SK-N-SH treated with all-trans-retinoic acid at 6 μM for 48 hours (cell line): Measurements from ENCODE around the gene RESP18.

Experiments used
- ATAC-seq: fragments of 200-7000 bp; cut with Tn5 transposase; 3 replicates; pipeline ENCODE4 v1.9.1; 2020; ENCODE audit warnings: mild to moderate bottlenecking, moderate library complexity
- ARNTL ChIP-seq: fragments of 450-650 bp; formaldehyde crosslinking; IDR thresholded peaks from 2 replicates; pipeline ENCODE4 v1.5.0; 2020; ENCODE audit warnings: low read depth, mild to moderate bottlenecking, moderate library complexity, borderline replicate concordance
- BACH2 ChIP-seq: fragments of 250-450 bp; sonication (Bioruptor Pico); IDR thresholded peaks from 2 replicates; pipeline ENCODE4 v1.9.0; 2021; ENCODE audit warnings: mild to moderate bottlenecking, borderline replicate concordance
- CSDC2 ChIP-seq: fragments of 250-450 bp; sonication (Bioruptor Pico); IDR thresholded peaks from 2 replicates; pipeline ENCODE4 v1.5.0; 2020; ENCODE audit warnings: mild to moderate bottlenecking, moderate library complexity
- ESRRG ChIP-seq: fragments of 250-450 bp; sonication (Bioruptor Pico); IDR thresholded peaks from 2 replicates; pipeline ENCODE4 v1.6.1; 2021; ENCODE audit warnings: mild to moderate bottlenecking
- GLIS3 ChIP-seq: fragments of 250-450 bp; sonication (Bioruptor Pico); IDR thresholded peaks from 2 replicates; pipeline ENCODE4 v1.5.0; 2020; ENCODE audit warnings: mild to moderate bottlenecking, moderate library complexity
- ISL1 ChIP-seq: fragments of 250-450 bp; sonication (Bioruptor Pico); IDR thresholded peaks from 2 replicates; pipeline ENCODE4 v2.1.2; 2022; ENCODE audit warnings: mild to moderate bottlenecking, moderate library complexity
- OSR1 ChIP-seq: fragments of 250-450 bp; sonication (Bioruptor Pico); IDR thresholded peaks from 2 replicates; pipeline ENCODE4 v1.8.0; 2022; ENCODE audit warnings: moderate library complexity, mild to moderate bottlenecking, inconsistent platforms
- PPARA ChIP-seq: fragments of 250-450 bp; sonication (Bioruptor Pico); IDR thresholded peaks from 2 replicates; pipeline ENCODE4 v1.5.0; 2020; ENCODE audit warnings: mild to moderate bottlenecking, borderline replicate concordance
- RARB ChIP-seq: fragments of 250-450 bp; sonication (Bioruptor Pico); IDR thresholded peaks from 2 replicates; pipeline ENCODE4 v1.8.0; 2021; ENCODE audit warnings: mild to moderate bottlenecking, moderate library complexity
- SNAI2 ChIP-seq: fragments of 250-450 bp; sonication (Bioruptor Pico); IDR thresholded peaks from 2 replicates; pipeline ENCODE4 v1.5.0; 2020; ENCODE audit warnings: mild to moderate bottlenecking, moderate library complexity
- TCF4 ChIP-seq: fragments of 250-450 bp; sonication (Bioruptor Pico); IDR thresholded peaks from 2 replicates; pipeline ENCODE4 v1.8.0; 2021; ENCODE audit warnings: mild to moderate bottlenecking, moderate library complexity, borderline replicate concordance
- ZFP3 ChIP-seq: fragments of 250-450 bp; sonication (Bioruptor Pico); IDR thresholded peaks from 2 replicates; pipeline ENCODE4 v1.5.0; 2020; ENCODE audit warnings: mild to moderate bottlenecking, moderate library complexity
- ZFP30 ChIP-seq: fragments of 450-650 bp; formaldehyde crosslinking; IDR thresholded peaks from 2 replicates; pipeline ENCODE4 v1.5.0; 2022; ENCODE audit warnings: mild to moderate bottlenecking, moderate library complexity
- ZNF565 ChIP-seq: fragments of 450-650 bp; formaldehyde crosslinking; conservative IDR thresholded peaks from 2 replicates; pipeline ENCODE4 v1.5.0; 2020; ENCODE audit warnings: low read depth, mild to moderate bottlenecking, moderate library complexity
- ZNF70 ChIP-seq: fragments of 450-650 bp; formaldehyde crosslinking; IDR thresholded peaks from 2 replicates; pipeline ENCODE4 v1.5.0; 2020; ENCODE audit warnings: mild to moderate bottlenecking, moderate library complexity
- ZNF8 ChIP-seq: fragments of 450-650 bp; formaldehyde crosslinking; IDR thresholded peaks from 2 replicates; pipeline ENCODE4 v1.5.0; 2020; ENCODE audit warnings: mild to moderate bottlenecking, moderate library complexity
- TF ChIP-seq, protein P1 (sequence below): fragments of 250-450 bp; sonication (Bioruptor Pico); IDR thresholded peaks from 2 replicates; pipeline ENCODE4 v1.5.0; 2020; ENCODE audit warnings: mild to moderate bottlenecking, moderate library complexity
- TF ChIP-seq, protein P2 (sequence below): fragments of 250-450 bp; sonication (Bioruptor Pico); IDR thresholded peaks from 2 replicates; pipeline ENCODE4 v1.5.1; 2021; ENCODE audit warnings: mild to moderate bottlenecking, moderate library complexity
- TF ChIP-seq, protein P3 (sequence below): fragments of 250-450 bp; sonication (Bioruptor Pico); IDR thresholded peaks from 2 replicates; pipeline ENCODE4 v1.8.0; 2021; ENCODE audit warnings: low read depth, mild to moderate bottlenecking, moderate library complexity, borderline replicate concordance
- TF ChIP-seq, protein P4 (sequence below): fragments of 250-450 bp; sonication (Bioruptor Pico); IDR thresholded peaks from 2 replicates; pipeline ENCODE4 v1.5.1; 2020; ENCODE audit warnings: low read depth, mild to moderate bottlenecking, moderate library complexity
- TF ChIP-seq, protein P5 (sequence below): fragments of 250-450 bp; sonication (Bioruptor Pico); IDR thresholded peaks from 2 replicates; pipeline ENCODE4 v1.8.0; 2020; ENCODE audit warnings: mild to moderate bottlenecking, moderate library complexity, borderline replicate concordance

Gene RESP18

DNA sequence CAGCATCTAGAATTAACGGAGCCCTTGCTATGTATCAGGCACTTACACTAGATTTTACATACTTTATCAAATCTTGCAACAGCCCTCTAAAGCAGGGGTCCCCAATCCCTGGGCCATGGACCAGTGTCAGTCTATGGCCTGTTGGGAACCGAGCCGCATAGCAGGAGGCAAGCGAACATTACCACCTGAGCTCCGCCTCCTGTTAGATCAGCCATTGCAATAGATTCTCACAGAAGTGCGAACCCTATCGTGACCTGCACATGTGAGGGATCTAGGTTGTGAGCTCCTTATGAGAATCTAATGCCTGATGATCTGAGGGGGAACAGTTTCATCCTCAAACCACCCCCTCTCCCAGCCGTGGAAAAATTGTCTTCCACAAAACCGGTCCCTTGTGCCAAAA is 39.9 kb downstream of the RESP18 start (continued):
- TF ChIP-seq, protein P1, sequence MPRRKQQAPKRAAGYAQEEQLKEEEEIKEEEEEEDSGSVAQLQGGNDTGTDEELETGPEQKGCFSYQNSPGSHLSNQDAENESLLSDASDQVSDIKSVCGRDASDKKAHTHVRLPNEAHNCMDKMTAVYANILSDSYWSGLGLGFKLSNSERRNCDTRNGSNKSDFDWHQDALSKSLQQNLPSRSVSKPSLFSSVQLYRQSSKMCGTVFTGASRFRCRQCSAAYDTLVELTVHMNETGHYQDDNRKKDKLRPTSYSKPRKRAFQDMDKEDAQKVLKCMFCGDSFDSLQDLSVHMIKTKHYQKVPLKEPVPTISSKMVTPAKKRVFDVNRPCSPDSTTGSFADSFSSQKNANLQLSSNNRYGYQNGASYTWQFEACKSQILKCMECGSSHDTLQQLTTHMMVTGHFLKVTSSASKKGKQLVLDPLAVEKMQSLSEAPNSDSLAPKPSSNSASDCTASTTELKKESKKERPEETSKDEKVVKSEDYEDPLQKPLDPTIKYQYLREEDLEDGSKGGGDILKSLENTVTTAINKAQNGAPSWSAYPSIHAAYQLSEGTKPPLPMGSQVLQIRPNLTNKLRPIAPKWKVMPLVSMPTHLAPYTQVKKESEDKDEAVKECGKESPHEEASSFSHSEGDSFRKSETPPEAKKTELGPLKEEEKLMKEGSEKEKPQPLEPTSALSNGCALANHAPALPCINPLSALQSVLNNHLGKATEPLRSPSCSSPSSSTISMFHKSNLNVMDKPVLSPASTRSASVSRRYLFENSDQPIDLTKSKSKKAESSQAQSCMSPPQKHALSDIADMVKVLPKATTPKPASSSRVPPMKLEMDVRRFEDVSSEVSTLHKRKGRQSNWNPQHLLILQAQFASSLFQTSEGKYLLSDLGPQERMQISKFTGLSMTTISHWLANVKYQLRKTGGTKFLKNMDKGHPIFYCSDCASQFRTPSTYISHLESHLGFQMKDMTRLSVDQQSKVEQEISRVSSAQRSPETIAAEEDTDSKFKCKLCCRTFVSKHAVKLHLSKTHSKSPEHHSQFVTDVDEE (CRISPR knock-in tag) = no peak

DNA sequence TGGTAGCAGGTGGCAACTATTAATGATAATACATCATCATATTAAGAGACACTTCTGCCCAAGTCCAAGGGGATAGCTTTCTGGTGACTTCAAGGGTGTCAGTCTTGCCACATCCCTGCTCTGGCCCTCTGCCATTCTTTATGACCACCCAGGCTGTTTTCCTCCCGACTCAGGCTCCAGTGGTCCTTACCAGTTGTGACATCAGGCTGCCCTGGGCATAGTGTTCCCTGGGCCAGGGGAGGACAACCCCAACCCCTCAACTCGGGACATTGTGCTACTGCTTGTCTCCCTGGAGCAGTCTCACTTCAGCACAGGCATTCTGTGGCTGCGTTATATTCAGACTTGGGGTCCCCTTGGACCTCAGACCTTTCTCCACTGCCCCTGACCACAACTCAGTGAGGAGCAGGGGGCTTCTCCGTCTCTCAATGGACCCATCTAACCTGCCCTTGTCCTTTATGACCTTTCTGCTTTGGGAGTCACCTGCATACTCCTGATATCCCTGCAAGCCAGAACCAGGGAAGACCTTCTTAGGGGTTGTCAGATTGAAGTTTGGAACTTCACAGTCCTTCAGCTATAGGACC is 40.5 kb downstream of the RESP18 start:
- ATAC-seq = no peak

DNA sequence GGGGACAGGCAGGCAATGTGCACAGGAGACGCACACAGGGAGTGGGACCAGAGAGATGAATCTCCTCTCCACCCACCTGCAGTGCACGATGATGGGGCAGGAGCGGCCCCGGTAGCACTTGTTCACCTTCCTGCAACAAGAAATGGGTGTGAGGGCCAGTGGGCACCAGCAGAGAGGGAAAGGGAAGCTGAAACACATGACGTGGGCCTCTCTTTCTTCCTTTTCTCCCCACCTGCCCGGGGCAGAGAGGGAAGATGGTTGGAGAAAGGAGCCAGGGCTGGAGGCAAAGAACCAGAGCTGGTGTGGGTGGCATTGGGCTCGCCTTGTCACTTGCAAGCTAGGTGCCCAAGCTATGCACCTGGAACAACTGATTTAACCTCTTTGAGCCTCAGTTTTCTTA is 41.1 kb downstream of the RESP18 start:
- TF ChIP-seq, protein P2, sequence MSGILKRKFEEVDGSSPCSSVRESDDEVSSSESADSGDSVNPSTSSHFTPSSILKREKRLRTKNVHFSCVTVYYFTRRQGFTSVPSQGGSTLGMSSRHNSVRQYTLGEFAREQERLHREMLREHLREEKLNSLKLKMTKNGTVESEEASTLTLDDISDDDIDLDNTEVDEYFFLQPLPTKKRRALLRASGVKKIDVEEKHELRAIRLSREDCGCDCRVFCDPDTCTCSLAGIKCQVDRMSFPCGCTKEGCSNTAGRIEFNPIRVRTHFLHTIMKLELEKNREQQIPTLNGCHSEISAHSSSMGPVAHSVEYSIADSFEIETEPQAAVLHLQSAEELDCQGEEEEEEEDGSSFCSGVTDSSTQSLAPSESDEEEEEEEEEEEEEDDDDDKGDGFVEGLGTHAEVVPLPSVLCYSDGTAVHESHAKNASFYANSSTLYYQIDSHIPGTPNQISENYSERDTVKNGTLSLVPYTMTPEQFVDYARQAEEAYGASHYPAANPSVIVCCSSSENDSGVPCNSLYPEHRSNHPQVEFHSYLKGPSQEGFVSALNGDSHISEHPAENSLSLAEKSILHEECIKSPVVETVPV = no peak
- TF ChIP-seq ZNF565 (CRISPR knock-in tag) = no peak
- TF ChIP-seq, protein P1 (CRISPR knock-in tag) = no peak
- TF ChIP-seq, protein P3, sequence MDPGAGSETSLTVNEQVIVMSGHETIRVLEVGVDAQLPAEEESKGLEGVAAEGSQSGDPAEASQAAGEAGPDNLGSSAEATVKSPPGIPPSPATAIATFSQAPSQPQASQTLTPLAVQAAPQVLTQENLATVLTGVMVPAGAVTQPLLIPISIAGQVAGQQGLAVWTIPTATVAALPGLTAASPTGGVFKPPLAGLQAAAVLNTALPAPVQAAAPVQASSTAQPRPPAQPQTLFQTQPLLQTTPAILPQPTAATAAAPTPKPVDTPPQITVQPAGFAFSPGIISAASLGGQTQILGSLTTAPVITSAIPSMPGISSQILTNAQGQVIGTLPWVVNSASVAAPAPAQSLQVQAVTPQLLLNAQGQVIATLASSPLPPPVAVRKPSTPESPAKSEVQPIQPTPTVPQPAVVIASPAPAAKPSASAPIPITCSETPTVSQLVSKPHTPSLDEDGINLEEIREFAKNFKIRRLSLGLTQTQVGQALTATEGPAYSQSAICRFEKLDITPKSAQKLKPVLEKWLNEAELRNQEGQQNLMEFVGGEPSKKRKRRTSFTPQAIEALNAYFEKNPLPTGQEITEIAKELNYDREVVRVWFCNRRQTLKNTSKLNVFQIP (CRISPR knock-in tag) = no peak
- TF ChIP-seq TCF4 (CRISPR knock-in tag) = no peak
- no peak for TF ChIP-seq CSDC2 (CRISPR knock-in tag)
- TF ChIP-seq, protein P4, sequence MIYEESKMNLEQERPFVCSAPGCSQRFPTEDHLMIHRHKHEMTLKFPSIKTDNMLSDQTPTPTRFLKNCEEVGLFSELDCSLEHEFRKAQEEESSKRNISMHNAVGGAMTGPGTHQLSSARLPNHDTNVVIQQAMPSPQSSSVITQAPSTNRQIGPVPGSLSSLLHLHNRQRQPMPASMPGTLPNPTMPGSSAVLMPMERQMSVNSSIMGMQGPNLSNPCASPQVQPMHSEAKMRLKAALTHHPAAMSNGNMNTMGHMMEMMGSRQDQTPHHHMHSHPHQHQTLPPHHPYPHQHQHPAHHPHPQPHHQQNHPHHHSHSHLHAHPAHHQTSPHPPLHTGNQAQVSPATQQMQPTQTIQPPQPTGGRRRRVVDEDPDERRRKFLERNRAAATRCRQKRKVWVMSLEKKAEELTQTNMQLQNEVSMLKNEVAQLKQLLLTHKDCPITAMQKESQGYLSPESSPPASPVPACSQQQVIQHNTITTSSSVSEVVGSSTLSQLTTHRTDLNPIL (CRISPR knock-in tag) = no peak
- no peak for TF ChIP-seq ZFP30 (CRISPR knock-in tag)
- no peak for TF ChIP-seq ZFP3 (CRISPR knock-in tag)
- no peak for TF ChIP-seq ZNF70
- no peak for TF ChIP-seq ESRRG
- TF ChIP-seq OSR1 (CRISPR knock-in tag) = no peak
- ATAC-seq = no peak

More for the DNA sequence above, 40.5 kb downstream of the RESP18 start:
- TF ChIP-seq ESRRG = no peak
- TF ChIP-seq SNAI2 (CRISPR knock-in tag) = no peak
- no peak for TF ChIP-seq ZNF565 (CRISPR knock-in tag)
- no peak for TF ChIP-seq RARB (CRISPR knock-in tag)
- no peak for TF ChIP-seq PPARA (CRISPR knock-in tag)
- TF ChIP-seq ZNF8 = no peak
- TF ChIP-seq CSDC2 (CRISPR knock-in tag) = no peak
- no peak for TF ChIP-seq BACH2 (CRISPR knock-in tag)
- no peak for TF ChIP-seq GLIS3 (CRISPR knock-in tag)
- TF ChIP-seq ZFP30 (CRISPR knock-in tag) = no peak
- TF ChIP-seq ZFP3 (CRISPR knock-in tag) = no peak
- TF ChIP-seq TCF4 (CRISPR knock-in tag) = no peak
- TF ChIP-seq, protein P5, sequence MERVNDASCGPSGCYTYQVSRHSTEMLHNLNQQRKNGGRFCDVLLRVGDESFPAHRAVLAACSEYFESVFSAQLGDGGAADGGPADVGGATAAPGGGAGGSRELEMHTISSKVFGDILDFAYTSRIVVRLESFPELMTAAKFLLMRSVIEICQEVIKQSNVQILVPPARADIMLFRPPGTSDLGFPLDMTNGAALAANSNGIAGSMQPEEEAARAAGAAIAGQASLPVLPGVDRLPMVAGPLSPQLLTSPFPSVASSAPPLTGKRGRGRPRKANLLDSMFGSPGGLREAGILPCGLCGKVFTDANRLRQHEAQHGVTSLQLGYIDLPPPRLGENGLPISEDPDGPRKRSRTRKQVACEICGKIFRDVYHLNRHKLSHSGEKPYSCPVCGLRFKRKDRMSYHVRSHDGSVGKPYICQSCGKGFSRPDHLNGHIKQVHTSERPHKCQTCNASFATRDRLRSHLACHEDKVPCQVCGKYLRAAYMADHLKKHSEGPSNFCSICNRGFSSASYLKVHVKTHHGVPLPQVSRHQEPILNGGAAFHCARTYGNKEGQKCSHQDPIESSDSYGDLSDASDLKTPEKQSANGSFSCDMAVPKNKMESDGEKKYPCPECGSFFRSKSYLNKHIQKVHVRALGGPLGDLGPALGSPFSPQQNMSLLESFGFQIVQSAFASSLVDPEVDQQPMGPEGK = no peak
- no peak for TF ChIP-seq ISL1 (CRISPR knock-in tag)
- TF ChIP-seq, protein P3 (CRISPR knock-in tag) = no peak
- no peak for TF ChIP-seq ARNTL (CRISPR knock-in tag)
- TF ChIP-seq, protein P4 (CRISPR knock-in tag) = no peak
